Activated CD4-positive, CD25-positive, alpha-beta regulatory T cell (primary cell): ENCODE measurements around the gene TRMU.
A peak's percentile ranks its signal among the peaks of the same experiment; 100 is the strongest.

Experiments
- DNase-seq, 4 experiments: peaks; one replicate each; lab custom pipeline; 2025; lab: John Stamatoyannopoulos, UW

TRMU gene

DNA sequence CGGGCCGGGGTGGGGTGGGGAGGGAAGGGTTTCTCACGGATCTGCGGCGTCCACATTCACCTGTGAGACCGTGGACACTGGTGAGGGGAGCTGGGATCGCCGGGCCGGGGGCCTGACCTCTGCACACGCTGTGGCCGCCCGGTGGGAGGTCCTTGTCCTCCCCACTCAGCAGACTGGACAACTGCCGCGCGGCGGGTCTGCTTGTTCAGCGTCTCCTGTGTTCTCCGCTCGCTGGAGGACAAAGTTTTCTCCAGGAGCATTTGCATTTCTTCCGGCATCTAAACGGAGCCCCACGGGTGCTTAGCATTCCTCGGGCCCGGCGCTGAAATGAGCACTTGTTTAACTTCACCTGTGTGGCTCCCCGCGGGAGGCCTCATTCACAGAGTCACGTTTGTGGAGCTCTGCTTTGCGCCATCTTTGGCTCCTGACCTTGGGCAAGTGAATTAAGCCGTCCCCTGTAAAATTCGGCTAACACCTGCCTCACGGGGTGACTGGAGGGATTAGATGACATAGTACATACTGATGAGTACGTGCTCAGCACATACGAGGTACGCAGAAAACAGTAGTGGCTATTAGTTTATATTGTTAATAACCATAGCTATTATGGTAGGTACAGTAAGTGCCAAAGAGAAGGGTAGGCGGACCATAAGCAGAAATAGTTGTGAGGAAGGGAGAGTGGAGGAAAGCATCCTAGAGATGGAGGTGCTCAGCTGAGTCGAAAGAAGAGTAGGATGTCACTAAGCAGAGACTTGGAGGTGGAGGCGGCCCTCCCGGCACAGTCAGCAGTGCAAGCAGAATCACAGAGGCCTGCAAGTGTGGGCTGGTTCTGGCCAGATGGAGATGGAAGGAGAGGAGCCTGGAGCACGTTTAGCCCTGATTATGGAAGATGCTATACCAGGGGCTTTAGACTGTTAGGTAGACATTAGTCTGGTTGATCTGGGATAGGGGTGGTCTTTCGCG is 885 bp downstream of the TRMU start:
- no peak for DNase-seq

DNA sequence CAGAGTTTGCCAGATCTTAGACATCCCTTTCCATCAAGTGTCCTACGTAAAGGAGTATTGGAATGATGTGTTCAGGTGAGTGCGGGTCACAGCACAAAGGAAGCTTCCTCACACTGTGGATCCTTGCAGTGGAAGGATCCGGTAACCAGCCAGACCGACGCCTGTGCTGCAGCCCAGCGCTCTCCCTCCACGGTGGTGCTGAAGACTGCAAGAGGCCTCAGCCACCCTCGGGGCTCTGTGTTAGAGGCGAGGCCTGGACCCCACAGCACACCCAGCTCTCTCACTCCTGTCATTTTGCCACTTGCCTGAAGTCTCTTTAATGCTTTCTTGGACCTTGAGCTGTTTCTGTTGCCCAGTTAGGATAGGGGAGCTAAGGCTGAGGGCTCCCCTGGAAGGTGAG is 2.4 kb downstream of the TRMU start:
- no peak for DNase-seq

DNA sequence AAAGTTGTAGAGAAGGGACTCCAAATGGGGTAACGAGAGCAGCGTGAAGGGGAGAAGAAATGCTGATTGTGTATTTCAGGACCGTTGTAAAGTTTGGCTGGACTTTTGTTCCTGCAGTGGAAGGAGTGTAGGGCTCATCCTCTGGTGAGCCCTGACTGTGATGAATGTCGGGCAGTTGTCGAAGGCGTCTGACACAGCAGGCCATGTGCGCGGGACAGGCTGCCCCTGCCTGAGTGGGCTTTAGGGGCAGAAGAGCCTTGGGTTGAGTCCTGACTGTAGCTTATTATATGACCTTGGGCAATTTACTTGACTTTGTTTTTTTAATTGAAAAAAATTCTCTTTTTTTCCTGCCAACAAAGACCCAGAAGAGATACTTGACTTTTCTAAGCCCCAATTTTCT is 3.1 kb downstream of the TRMU start:
- DNase-seq, result no peak

DNA sequence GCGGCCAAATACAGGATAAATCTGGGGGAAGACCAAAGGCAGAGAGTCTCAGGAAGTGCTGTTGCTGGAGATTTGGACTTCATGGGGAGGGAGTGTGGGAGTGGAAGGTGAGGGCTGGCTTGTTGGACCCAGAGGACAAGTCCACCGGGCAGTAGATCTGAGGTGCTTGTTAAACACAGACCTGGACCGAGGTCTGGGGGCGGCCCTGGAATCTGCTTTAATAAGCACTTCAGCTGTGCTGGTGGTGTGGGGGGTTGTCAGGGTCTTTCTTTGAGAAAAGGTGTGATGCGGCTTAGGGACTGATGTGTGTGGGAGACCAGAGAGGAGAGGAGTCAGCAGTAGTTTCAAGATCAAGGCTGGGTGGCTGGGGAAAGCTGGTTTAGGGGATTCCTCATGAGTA is 4.4 kb downstream of the TRMU start:
- no peak for DNase-seq

DNA sequence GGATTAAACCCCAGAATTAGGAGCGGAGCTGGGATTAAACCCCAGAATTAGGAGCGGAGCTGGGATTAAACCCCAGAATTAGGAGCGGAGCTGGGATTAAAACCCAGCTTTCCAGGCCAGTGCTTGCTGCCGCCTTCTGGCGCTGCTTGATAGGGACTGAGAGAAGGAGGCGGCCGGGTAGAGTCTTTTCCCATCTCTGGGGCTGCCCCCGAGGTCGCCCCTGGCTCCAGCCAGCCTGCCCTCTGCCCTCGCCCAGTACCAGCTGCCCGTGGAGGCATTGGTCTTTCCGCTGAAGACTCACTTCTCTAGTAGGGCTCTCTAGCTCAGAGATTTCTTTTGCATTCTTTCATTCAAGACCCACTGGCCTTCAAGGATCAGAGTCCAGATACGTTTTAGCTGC is 5.2 kb downstream of the TRMU start:
- DNase-seq, result no peak

DNA sequence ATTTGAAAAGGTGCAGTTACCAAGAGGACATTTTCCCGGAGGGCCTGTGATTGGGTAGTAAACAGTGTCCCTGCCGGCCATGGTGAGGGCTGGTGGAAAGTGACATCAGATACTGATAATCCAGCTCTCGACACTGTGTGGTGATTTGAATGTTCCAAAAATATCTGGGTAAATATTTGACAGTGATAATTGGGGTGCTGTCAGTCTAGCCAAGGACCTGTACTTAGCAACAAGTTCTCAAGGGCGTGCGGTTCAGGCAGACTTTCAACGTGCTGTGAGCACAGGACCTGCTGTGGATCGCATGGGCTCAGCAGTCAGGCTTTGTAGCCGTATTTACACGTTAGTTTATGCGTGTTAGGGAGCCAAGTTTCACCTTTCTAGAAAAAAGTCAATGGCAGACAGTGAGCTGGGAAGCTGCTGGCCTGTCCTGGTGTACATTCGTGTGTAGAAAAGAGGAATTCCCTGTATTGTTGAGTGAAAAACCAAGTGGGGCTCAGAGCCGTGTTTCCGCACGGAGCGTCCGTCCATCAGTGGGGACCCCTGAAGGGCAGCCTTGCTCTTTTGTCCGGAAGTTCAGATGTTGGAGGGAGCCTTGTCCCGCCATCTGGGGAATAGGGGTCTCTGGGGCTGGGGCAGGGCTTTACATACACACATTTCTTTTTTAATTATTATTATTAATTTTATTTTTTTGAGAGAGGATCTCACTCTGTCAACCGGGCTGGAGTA is 11.3 kb downstream of the TRMU start:
- DNase-seq, result no peak

DNA sequence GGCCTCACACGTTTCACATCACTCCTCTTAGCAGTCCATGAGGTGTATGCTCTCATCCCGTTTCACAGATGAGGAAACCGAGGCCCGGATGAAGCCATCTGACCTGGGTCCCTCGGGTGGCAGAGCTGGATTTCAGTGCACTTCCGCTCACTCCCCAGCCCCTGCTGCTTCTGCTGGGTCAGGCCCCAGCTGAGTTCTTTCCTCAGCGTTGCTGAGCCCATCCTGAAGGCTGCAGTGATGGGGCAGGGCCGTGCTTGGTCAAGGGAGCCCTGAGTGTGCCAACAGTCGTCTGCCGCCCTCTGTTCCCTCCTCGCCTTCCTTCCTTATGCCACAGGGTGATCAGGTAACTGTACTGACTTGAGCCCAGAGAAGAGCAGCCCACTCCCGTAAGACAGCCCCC is 12.1 kb downstream of the TRMU start:
- no peak for DNase-seq

DNA sequence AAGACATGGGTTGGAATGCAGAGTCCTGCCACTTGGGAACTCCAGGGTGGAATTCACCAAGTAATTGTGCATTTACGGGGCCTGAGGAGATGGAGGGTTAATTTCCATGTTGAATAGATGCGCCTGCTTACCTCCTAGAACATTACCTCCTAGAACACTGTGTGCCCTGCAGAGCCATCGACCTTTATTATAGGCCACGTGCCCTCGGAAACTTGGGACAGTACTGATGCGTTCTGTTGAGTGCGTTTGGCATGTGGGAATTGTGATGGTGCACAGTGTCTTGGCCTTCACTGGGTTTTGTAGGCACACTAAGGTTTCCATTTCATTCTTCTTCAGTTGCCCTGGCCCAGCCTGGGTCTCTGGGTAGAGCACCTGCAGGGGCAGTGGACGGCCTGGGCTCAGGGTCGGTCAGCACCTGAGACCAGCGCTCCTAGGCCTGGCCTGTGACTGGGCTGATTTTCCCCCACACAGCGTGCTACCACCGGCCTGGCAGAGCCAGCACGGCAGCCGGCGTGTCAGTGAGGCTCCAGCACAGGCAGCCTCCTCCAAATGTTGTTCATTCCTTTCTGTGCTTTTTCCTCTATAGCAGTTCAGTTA is 12.7 kb downstream of the TRMU start:
- no peak for DNase-seq

DNA sequence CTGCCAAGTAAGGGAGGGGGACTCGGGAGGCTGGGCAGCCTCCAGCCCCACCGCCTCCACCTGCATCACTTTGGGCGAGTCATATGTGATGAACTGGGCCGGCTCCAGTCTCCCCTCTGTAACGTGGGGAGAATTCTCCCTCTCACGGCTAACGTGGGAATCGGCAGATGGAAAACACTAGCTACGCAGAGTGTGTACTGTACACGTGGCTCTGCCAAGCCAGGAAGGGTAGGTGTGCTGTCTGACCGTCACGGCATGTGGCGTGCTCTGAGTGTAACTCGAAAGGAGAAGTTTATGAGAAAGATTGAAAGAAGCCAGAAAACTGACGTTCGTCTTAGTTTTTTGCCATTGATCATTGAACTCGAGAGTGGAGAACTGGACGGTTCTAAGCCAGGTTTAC is 13.7 kb downstream of the TRMU start:
- DNase-seq, result no peak

DNA sequence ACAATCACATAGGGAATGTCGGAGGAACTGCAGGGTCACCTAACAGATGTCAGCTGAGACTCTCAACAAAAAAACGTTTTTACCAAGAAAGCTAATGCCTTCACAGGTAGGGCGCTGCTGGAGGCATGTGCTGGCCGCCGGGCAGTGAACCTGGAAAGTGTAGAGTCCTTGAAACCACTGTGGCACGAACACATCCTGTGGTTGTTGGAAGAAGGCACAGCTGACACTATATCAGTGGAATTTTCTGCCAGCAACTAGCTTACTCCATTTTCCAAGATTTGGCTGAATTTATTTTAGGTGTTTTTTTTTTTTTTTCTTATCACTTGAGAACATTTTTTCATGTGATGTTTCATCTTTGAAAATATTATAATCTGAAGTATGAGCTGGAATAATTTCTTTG is 14.2 kb downstream of the TRMU start:
- DNase-seq, result no peak

DNA sequence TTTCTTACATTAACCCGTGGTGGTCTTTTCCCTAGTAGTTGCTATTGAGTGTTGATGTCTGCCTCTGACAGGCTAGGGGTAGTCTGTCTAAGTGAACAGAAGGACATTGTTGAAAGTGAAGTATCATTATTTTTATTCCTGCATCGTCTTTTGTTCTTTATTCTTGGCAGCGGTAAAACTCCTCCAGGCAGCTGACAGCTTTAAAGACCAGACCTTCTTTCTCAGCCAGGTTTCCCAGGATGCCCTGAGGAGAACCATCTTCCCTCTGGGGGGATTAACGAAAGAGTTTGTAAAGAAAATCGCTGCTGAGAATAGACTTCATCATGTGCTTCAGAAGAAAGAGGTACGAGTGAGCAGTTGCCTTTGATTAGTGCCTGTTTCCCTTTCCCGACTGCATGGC is 14.6 kb downstream of the TRMU start:
- DNase-seq, result no peak

DNA sequence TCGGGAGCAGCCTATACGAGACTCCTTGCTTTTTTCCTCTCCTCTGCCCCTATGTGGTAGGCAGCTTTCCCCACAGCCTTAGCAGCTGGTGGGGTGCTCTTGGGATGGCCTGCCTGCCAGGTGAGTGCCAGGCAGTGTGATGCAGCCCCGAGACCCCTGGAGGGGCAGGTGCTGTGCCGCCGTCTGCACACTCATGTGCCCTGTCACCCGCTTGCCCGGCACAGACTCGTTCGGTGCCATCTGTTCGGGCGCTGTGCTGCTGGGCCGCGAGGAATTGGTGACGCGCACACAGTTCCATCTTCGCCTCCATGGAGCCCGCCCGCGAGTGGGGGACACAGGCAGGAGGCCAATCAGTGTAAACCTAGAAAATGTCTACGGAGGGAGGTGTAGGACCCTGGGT is 15.1 kb downstream of the TRMU start:
- no peak for DNase-seq

DNA sequence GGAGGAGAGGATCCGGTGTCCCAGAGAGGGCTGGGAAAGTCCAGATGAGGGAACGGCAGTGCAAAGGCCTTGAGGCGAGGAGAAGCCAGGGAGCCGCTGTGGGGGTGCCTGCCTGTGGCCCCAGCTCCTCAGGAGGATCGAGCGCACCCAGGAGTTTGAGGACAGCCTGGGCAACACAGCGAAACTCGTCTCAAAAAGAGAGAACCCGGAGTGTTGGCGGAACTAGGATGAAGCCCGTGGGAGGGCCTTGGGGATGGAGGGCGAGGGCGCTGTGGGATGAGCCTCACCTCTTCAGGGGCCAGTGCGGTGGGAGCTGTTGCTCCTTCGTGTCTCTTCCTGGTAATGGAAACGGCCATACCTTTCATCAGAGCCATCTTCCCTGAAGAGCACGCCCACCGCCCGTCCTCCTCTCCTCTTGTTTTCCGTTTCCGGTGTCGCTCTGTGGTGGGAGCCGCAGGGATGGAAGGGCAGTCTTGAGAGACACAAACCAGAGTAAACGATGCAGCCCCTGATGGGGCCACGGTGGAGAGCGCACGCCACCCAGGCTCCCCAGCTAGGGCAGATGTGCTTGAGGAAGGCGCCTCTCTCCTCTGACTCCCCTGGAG is 15.7 kb downstream of the TRMU start:
- no peak for DNase-seq

DNA sequence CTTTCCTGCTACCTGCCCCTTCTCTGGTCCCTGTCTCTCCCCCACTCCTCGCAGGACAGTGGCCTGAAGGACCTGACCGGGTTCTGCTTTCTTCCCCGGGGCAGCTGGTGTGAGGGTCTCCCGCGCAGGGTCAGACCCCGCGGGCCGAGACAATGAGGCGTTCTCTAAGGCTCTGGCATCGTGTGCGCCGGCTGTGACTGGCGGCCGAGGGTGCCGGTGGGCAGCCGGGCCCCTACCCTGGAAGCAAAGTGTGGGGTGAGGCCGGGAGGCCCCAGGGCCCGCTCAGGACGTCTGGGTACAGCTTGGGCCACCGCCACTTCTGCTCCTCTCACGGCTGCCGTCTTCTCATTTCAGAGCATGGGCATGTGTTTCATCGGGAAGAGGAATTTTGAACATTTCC is 16.3 kb downstream of the TRMU start:
- DNase-seq, result no peak

DNA sequence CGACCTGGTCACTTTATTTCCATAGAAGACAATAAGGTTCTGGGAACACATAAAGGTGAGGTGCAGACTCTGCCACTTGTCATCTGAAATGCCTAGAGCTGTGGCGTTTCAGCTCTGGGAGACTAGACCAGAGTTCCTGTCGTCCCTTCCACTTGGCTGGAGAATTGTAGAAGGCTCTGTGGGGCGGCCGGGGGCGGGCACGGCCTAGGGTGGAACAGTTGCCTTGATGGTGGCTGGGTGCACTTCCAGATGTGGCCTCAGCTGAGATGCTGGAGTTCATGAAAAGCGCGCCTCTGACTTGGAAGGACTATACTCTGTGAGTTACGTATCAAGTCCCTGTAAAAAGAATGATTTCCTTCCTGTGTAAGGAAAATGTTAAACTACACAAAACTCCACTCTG is 16.8 kb downstream of the TRMU start:
- DNase-seq, result no peak

DNA sequence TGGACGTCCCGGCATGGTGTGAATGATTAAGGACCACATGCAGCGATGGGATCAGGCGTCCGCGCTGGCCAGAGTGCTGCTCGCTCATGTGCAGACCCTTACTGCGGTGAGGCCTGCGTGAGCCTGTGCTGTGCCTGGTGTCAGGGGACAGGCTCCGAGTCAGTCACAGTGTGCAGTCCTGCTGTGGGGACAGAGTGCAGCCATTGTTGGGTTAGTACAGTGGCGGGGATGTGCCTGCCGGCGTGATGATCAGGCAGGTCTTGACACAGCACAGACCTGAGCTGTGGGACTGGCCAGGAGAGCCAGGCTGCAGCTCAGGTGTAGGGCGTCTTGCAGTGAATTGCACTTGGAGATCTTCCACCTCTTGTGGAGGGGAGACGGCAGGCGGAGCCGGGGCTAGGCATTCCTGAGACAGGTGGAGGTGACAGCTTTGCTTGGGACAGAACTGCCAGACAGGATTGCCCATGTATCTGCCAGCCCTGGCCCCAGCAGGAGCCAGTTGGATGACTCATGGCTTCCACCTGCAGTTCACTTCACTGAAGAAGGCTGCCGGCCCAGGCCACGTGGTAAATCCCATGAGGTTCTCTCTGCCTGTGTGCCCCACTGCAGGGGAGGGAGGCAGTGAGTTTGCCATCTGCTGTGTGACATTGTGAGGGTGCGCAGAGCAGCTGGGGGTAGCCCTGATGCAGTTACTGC is 17.3 kb downstream of the TRMU start:
- no peak for DNase-seq

DNA sequence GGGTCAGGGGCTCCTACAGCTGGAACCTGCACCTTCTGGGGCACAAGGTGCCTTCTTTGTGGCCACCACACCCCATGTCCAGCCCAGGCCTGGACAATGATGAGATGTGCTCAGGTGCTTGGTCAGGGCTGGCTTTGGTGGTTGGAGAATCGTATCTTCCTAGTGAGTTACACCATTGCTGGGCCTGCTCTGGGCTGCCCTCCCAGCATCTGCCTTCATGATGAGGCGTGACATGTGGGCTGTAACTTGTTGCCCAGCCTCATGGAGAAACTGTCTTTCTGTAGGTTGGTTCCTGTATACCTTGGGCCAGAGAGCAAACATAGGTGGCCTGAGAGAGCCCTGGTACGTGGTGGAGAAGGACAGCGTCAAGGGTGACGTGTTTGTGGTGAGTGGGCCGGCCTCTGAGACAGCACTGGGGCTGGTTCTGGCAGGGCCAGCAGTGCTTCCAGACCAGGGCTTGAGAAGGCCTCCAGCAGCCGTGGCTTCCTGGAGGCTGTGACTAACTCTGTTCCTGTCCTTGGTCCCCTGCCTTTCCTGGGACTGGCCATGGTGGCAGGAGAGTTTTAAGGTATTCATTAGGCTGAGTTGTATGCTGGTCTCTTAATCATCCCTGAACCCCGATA is 18.1 kb downstream of the TRMU start:
- no peak for DNase-seq

DNA sequence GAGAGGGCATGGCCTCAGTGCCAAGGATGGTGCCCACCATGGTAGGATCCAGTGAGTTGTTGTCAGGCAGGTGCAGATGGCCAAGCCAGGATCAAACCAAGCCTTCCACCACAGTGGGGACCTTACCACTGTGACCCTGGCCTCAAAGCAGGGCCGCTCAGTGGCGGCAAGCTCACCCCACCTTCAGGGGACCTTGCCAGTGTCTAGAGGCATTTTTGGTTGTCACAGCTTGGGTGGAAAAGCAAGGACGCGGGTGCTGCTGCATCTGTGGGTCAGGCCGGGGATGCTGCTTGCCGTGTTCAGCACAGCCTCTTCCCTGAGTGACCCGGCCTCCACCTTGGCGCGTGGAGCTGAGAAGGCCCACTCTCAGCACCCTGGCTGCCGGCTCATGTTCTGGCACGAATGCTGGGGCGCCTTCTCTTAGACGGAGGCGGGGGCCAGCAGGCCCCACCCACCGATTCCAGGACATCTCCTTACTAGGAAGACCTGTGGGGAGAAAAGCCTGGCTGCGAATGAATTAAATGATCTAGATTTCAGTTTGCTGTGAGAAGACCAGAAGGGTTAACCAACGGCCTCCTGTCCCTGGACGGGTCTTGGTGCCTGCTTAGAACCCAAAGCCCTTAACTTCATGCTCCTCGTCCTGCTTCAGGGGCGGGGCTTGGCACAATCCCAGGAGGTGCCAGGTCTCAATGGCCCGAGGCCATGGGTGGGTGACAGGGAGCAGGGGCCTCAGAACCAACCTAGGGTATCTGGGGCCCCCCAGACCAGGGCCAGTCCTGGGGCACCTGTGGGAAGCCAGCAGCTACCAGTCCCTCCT is 18.9 kb downstream of the TRMU start:
- DNase-seq, result no peak

DNA sequence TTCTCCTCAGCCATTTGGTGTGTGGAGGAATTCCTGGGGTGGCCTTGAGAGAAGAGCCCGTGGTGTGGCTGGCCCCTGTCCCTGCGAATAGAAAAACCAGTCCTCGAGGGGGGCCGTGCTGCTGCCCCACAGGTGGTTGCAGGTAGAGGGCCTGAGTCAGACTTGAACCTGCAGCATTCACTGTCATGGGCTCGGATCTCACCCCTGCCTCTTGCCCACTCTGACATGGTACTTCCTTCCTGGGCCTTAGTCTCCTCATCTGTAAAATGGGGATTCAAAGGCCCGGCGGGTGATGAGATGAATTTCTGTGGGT is 19.4 kb downstream of the TRMU start:
- DNase-seq, result no peak

DNA sequence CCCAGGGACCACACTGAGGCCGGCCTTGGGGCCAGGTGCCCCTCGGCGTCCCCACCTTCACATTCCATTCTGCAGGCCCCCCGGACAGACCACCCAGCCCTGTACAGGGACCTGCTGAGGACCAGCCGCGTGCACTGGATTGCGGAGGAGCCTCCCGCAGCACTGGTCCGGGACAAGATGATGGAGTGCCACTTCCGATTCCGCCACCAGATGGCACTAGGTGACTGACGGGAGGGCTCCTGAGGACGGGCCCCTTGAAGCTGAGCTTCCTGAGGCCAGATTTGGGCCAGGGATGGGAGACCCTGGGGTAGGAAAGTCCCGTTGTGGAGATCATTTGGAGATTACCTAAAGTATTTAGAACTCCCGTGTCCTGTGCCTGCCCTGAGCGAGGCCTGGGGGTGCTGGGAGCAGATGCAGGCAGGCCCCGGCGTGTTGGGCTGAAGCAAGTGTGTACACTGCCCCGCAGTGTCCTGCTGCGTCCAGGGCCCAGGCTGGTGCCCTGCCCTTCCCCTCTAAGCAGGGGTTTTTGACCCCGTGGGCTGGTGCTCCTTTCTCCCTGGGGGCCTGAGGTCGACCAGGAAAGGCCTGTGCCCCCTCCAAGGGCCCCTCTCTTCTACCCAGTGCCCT is 20.0 kb downstream of the TRMU start:
- peak; percentile 19 to 33 (median 22) for DNase-seq
